H1 (cell line): ENCODE results near the gene ZNF500. TPM values are rescaled to one million over a fixed set of nuclear protein-coding genes. Genes with fewer than 3 reads are reported as not detected.

Experiments used
- ASH2L ChIP-seq: fragments of 200-600, 300-600 bp; sonication (generic); IDR thresholded peaks from one replicate; pipeline ENCODE4 v1.7.1; 2017; ENCODE audit warnings: low read length
- EGR1 ChIP-seq: IDR thresholded peaks from 2 replicates; pipeline ENCODE4 v1.6.1; 2011; ENCODE audit warnings: low read depth, low read length, borderline replicate concordance
- EP300 ChIP-seq, 2 experiments: IDR thresholded peaks; 1 replicate in 1 of 2; 2 replicates in 1 of 2; pipeline ENCODE4 v1.6.1; 2011 to 2012; ENCODE audit warnings: low read depth in 2 of 2, low read length in 2 of 2, mild to moderate bottlenecking in 2 of 2, borderline replicate concordance in 1 of 2, inconsistent platforms in 1 of 2, moderate library complexity in 1 of 2
- GTF2F1 ChIP-seq: IDR thresholded peaks from 2 replicates; pipeline ENCODE4 v1.6.1; 2012; ENCODE audit warnings: low read depth, low read length, improper control_type of control experiment, borderline replicate concordance
- JUN ChIP-seq: IDR thresholded peaks from 2 replicates; pipeline ENCODE4 v1.6.1; 2011; ENCODE audit warnings: low read depth, mild to moderate bottlenecking, improper control_type of control experiment, low read length
- POLR2A ChIP-seq, 2 experiments: IDR thresholded peaks; 1 replicate in 1 of 2; 2 replicates in 1 of 2; pipeline ENCODE4 v1.6.1; 2011; ENCODE audit warnings: low read depth in 2 of 2, low read length in 2 of 2, mild to moderate bottlenecking in 2 of 2; ENCODE audit errors: control extremely low read depth in 1 of 2
- POLR2AphosphoS5 ChIP-seq: IDR thresholded peaks from 2 replicates; pipeline ENCODE4 v1.6.1; 2011; ENCODE audit warnings: low read depth, low read length
- RFX5 ChIP-seq: IDR thresholded peaks from 2 replicates; pipeline ENCODE4 v1.6.1; 2011; ENCODE audit warnings: low read depth, low read length, improper control_type of control experiment, borderline replicate concordance
- RNF2 ChIP-seq: fragments of 200-900, 300-1000 bp; sonication (generic); IDR thresholded peaks from 2 replicates; pipeline ENCODE4 v1.7.1; 2016; ENCODE audit warnings: borderline replicate concordance, low read depth, mild to moderate bottlenecking, antibody characterized with exemption, low read length; ENCODE audit not compliant: poor library complexity, severe bottlenecking; ENCODE audit errors: missing control alignments
- TAF7 ChIP-seq: optimal IDR thresholded peaks from 2 replicates; pipeline ENCODE3; 2011; ENCODE audit warnings: low read depth, mild to moderate bottlenecking, inconsistent platforms, low read length, moderate library complexity, borderline replicate concordance
- polyA plus RNA-seq, 7 experiments: library from polyadenylated mRNA; depleted of rRNA in 3 of 7; stranded (reverse) in 5 of 7; unstranded in 2 of 7; fragments of >200 nt in 5 of 7; fragments of 200-250 nt in 2 of 7; gene quantifications; 1 replicate in 5 of 7; 2 replicates in 1 of 7; 4 replicates in 1 of 7; pipeline versions ENCODE4 v1.2.1 to v1.2.3, GENCODE V29; 2011 to 2013; ENCODE audit warnings: missing spikeins in 2 of 7, mixed read lengths in 2 of 7
- total RNA-seq: library from RNA; stranded (reverse); fragmentation: NEBNext Ultra II Directional; extraction: Animal tissue kit (Norgen Biotek cat#: 25700); gene quantifications from 2 replicates; pipeline ENCODE4 v1.2.1, GENCODE V29; 2021
- TF ChIP-seq, protein P1 (sequence below): fragments of 300-600 bp; sonication (generic); IDR thresholded peaks from 2 replicates; pipeline ENCODE4 v1.7.1; 2012; ENCODE audit warnings: low read length, moderate library complexity, mild to moderate bottlenecking, inconsistent platforms; ENCODE audit not compliant: insufficient replicate concordance

ZNF500 gene
- total and polyA plus RNA-seq, 2 of the 8 experiments (the other 6 are each of a cell fraction or from before 2014, with no cell fraction given), result 10.3 to 10.4 TPM

DNA sequence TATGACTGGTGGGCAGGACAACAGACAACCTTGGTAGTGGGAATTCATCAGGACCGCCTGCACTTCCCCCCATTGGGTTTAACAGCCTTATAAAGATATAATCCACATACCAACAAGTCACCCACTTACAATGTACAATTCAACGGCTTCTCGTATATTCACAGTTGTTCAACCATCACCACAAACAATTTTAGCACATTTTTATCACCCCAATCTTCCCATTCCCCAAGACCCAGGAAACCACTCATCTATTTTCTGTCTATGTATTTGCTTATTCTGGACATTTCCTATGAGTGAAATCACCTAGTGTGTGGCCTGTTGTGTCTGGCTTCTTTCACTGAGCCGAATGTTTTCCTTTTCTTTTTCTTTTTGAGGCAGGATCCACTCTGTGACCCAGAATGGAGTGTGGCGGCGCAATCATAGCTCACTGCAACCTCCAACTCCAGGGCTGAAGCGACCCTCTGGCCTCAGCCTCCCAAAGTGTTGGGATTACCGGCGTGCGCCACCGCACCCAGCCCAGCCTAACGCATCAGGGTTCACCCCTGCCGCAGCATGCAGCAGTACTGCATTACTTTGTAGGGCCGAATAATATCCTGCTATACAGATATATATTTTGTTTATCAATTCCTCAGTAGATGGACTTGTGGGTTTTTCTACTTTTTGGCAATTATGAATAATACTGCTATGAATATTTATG lies 43.7 kb downstream of the ZNF500 start (continued):
- TF ChIP-seq, protein P1, sequence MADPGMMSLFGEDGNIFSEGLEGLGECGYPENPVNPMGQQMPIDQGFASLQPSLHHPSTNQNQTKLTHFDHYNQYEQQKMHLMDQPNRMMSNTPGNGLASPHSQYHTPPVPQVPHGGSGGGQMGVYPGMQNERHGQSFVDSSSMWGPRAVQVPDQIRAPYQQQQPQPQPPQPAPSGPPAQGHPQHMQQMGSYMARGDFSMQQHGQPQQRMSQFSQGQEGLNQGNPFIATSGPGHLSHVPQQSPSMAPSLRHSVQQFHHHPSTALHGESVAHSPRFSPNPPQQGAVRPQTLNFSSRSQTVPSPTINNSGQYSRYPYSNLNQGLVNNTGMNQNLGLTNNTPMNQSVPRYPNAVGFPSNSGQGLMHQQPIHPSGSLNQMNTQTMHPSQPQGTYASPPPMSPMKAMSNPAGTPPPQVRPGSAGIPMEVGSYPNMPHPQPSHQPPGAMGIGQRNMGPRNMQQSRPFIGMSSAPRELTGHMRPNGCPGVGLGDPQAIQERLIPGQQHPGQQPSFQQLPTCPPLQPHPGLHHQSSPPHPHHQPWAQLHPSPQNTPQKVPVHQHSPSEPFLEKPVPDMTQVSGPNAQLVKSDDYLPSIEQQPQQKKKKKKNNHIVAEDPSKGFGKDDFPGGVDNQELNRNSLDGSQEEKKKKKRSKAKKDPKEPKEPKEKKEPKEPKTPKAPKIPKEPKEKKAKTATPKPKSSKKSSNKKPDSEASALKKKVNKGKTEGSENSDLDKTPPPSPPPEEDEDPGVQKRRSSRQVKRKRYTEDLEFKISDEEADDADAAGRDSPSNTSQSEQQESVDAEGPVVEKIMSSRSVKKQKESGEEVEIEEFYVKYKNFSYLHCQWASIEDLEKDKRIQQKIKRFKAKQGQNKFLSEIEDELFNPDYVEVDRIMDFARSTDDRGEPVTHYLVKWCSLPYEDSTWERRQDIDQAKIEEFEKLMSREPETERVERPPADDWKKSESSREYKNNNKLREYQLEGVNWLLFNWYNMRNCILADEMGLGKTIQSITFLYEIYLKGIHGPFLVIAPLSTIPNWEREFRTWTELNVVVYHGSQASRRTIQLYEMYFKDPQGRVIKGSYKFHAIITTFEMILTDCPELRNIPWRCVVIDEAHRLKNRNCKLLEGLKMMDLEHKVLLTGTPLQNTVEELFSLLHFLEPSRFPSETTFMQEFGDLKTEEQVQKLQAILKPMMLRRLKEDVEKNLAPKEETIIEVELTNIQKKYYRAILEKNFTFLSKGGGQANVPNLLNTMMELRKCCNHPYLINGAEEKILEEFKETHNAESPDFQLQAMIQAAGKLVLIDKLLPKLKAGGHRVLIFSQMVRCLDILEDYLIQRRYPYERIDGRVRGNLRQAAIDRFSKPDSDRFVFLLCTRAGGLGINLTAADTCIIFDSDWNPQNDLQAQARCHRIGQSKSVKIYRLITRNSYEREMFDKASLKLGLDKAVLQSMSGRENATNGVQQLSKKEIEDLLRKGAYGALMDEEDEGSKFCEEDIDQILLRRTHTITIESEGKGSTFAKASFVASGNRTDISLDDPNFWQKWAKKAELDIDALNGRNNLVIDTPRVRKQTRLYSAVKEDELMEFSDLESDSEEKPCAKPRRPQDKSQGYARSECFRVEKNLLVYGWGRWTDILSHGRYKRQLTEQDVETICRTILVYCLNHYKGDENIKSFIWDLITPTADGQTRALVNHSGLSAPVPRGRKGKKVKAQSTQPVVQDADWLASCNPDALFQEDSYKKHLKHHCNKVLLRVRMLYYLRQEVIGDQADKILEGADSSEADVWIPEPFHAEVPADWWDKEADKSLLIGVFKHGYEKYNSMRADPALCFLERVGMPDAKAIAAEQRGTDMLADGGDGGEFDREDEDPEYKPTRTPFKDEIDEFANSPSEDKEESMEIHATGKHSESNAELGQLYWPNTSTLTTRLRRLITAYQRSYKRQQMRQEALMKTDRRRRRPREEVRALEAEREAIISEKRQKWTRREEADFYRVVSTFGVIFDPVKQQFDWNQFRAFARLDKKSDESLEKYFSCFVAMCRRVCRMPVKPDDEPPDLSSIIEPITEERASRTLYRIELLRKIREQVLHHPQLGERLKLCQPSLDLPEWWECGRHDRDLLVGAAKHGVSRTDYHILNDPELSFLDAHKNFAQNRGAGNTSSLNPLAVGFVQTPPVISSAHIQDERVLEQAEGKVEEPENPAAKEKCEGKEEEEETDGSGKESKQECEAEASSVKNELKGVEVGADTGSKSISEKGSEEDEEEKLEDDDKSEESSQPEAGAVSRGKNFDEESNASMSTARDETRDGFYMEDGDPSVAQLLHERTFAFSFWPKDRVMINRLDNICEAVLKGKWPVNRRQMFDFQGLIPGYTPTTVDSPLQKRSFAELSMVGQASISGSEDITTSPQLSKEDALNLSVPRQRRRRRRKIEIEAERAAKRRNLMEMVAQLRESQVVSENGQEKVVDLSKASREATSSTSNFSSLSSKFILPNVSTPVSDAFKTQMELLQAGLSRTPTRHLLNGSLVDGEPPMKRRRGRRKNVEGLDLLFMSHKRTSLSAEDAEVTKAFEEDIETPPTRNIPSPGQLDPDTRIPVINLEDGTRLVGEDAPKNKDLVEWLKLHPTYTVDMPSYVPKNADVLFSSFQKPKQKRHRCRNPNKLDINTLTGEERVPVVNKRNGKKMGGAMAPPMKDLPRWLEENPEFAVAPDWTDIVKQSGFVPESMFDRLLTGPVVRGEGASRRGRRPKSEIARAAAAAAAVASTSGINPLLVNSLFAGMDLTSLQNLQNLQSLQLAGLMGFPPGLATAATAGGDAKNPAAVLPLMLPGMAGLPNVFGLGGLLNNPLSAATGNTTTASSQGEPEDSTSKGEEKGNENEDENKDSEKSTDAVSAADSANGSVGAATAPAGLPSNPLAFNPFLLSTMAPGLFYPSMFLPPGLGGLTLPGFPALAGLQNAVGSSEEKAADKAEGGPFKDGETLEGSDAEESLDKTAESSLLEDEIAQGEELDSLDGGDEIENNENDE, result no peak
- TF ChIP-seq ASH2L (no peak), RFX5 (no peak), POLR2AphosphoS5 (no peak), TAF7 (no peak), JUN (no peak), EGR1 (no peak), RNF2 (no peak), EP300 (IDR thresholded peaks at IDR 0.05; ENCODE audit: borderline replicate concordance in 1 of 2, low read depth in 2 of 2, low read length in 2 of 2) (no peak), GTF2F1 (no peak), POLR2A (IDR thresholded peaks at IDR 0.05; ENCODE audit: control extremely low read depth in 1 of 2, low read depth in 2 of 2, low read length in 2 of 2) (no peak)
